GM12801 (cell line): ENCODE results near the gene DRICH1.

Source experiments
- TF ChIP-seq, protein P1 (sequence below): IDR thresholded peaks from one replicate; pipeline ENCODE4 v1.5.1; 2011; ENCODE audit warnings: control low read depth; ENCODE audit not compliant: insufficient read length; ENCODE audit errors: extremely low read depth

Gene DRICH1

GRCh38 chr22:23578306-23578705, 53.8 kb downstream of the DRICH1 start:
- TF ChIP-seq, protein P1, sequence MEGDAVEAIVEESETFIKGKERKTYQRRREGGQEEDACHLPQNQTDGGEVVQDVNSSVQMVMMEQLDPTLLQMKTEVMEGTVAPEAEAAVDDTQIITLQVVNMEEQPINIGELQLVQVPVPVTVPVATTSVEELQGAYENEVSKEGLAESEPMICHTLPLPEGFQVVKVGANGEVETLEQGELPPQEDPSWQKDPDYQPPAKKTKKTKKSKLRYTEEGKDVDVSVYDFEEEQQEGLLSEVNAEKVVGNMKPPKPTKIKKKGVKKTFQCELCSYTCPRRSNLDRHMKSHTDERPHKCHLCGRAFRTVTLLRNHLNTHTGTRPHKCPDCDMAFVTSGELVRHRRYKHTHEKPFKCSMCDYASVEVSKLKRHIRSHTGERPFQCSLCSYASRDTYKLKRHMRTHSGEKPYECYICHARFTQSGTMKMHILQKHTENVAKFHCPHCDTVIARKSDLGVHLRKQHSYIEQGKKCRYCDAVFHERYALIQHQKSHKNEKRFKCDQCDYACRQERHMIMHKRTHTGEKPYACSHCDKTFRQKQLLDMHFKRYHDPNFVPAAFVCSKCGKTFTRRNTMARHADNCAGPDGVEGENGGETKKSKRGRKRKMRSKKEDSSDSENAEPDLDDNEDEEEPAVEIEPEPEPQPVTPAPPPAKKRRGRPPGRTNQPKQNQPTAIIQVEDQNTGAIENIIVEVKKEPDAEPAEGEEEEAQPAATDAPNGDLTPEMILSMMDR, result no peak

DNA sequence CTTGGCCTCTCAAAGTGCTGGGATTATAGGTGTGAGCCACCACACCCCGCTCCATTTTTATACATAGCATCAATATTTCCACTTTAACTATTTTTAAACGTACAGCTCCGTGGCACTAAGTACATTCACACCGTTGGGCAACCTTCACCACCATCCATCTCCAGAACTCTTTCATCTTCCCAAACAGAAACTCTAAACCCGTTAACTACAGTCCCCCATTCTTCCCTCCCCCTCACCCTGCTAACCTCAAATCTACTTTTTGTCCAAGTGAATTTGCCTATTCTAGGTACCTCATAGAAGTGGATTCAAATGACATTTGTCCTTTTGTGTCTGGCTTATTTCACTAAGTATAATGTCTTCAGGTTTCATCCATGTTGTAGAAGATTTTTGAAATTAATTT, 55.4 kb downstream of the DRICH1 start:
- TF ChIP-seq, protein P1, result no peak

DNA sequence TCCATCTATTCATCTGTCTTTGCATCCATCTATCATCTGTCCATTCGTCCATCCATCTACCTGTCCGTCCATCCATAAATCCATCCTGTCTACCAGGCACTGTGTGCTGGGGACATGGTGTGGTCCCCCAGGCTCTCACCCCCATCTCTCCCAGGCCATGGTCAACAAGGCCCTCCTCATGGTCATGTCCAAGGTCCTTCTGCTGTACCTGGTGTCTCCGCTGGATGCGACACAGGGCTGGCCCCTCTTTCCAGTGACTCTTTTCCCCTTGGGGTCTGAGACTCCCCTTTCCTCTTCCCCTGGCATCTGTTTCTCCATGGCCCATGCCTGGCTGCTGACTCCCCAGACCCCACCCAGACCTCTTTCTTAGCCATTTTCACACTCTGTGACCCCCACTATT, 56.5 kb downstream of the DRICH1 start:
- TF ChIP-seq, protein P1, result no peak

DNA sequence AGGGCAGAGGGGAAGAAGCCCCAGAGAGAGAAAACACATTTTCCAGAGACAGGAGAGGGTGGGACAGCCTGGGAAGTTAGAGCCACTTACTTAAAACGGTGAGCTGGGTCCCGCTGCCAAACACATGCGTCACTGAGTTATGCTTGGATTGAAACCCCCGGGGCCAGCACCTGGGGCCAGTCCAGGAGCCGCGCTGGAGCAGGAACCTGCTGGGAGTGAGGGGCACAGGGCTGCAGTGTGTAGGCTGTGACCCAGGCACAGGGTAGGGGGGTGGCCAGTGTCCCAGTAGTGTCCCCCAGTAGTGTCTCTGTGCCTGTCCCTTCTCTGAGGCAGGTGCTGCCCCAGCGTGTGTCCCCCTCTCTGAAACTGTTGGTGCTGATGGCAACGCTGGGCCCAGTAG, 57.2 kb downstream of the DRICH1 start:
- TF ChIP-seq, protein P1, result no peak

DNA sequence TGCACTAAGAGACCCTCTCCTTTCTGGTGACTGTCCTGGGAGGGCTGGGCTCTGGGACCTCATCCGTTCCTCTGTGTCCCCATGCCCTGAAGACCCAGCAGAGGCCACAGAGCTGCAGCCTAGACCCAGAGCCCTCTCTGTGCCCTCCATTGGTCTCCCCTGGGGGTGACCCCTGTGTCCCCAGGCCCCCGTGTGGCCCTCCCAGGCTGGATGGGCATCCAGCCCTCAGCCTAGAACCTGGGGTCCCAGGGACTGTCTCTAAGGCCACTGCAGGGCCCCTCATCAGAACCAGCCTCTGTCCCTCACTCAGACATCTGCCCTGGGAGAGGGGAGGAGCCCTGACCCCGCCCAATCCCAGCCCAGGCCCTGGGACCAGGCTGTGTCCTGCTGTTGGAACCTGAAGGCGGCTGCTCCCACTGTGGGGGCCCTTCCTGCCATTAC, 57.7 kb downstream of the DRICH1 start:
- TF ChIP-seq, protein P1, result no peak

GRCh38 chr22:23571486-23571885, 60.6 kb downstream of the DRICH1 start:
- TF ChIP-seq, protein P1, result no peak

DNA sequence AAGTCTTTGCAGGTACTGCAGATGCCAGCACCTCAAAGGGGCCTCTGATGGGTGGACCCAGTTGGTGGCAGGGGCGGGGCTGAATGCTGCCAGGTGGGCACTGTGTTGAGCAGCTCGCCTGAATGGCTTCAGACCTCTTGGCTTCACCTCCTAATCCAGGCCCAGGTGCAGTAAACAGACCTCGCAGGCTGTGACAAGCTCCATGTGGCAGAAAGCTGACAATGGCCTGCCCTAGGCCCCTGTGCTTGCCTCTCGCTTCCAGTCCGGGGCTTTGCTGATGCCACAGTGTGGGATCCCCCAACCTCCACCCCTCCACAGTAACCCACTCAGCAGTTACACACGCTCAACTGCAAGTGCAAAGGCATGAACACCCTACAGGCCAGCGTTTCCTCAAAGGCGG, 61.4 kb downstream of the DRICH1 start:
- TF ChIP-seq, protein P1, result no peak

GRCh38 chr22:23569716-23570115, 62.4 kb downstream of the DRICH1 start:
- TF ChIP-seq, protein P1, result no peak
